Right hindlimb (tissue), 1 donor: ENCODE results near the gene AGAP3.
"Not testable (repeated sequence)": the region's sequence is repeated elsewhere in the genome, so short reads cannot be mapped to it uniquely, and the experiment has no call there.

Source experiments
- DNase-seq: peaks from one replicate; pipeline ENCODE4 v3.0.0-alpha.2; 2018

Gene AGAP3

DNA sequence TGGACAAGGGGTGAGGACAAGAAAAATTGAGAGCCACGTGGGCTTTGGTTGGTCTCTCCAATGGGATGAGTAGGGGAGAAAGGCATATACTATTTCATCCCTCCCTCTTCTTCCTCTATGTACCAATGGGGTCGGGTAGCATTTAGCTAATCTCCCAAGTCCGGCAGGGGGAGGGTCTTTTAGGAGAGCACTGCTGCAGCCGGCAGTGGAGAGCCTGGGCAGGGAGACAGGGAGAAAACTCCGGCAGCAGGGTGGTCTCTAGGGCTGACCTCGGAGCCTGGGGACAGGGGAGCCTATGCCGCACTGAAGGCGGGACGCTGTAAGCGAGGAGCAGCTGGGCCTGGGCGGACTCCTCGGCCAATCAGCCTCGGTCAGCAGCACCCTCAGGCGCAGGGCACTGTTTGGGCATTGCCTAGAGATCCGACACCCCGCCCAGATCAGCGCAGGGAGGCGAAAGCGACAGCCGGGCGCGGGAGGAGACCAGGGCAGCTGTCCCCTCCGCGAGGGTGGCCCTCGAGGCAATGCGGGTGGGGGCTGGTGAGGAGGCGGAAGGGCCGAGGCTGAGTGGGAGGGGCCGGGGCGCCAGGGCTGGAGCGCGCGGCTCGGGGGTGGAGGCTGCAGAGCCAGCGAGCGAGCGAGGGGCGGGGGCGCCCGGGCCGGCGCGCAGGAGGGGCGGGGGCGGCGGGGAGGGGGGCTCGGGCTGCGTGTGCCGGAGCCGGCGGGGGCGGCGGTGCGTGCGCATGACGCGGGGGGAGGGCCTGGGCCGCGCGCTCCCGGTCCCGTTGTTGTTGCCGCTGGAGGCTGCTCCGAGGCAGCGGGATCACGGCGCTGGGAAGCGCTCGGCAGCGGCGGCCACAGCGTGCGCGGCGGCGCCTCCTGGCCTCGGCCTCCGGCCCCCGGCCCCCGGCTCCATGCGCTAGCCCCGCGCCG is at the start of gene AGAP3:
Gene AGAP3, plus strand, starts transcription at position 785 of the 930 bp plus-strand sequence. CDS start 267 bp downstream, outside the sequence.
- DNase-seq, result peak; percentile 94

DNA sequence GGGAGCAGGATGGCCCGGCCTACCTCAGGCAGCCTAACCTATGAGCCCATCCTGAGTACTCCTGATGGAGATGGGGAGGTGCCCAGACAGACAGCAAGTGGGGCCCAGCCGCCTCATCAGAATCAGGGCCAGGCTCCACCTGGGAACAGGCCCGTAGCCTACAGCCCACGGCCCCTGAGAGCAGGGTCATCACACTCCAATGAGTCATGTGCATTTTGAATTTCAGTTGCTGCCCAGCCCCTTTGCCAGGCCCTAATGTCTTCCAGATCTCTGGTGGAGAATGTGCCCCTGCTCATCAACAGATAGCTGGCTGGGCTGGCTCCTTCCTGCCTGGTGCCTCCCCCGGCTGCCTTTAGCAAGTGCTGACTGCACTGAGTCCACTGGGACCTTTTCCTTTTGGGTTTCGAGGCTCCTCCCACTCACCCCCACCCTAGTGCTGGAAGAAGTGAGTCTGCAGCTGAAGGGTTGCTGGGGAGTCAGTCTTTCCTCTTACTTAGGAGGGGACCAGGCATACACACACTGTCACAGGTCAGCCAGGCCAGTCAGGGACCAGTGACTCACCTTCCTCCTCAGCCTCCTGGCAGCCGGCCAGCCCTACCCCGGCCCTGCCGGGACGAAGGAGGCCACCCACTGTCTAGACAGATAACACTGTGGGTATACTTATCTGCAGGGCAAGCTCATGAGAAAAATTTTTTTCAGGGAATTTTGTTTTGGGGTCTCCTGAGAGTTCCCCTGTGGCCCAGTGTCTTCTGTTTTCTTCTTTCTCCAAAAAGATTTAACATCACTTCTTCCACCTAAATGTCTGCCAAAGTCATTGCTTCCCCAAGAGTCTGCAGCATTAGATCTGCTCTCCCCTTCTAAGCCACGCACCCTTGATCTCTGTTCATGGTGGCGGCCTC is 47.1 kb upstream of the AGAP3 start:
- DNase-seq, result no peak

DNA sequence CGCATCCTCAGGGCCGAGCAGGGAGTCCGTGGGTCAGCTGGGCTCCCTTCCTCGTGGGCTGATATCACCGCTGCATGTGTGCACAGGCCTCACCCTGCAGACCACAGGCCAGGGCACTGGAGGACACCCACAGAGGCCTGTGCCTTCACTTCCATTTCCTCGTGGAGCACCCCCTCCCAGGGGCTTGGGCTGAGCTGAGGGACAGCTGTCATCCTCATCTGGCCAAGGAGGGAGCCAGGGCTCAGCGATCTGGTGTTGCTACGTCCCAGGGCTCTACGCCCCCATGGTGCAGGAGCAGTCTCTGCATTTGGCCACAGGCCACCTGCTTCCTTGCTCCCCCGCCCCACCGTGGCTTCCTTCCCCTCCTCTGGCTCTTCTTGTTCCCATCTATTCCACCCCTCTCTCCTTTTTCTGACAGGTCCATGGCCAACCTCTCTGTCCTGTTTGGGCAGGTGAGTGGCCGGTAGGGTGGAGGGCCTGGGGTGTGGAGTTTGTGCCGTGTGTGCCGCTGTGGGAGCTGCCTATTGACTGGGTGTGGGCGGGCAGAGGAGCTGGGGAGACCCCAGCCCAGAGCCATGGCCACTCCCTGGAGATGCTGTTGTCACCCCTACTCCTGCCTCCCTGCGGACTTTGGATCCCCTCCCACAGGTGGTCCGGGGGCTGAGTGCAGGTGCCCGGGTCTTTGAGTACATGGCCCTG is 46.3 kb upstream of the AGAP3 start:
- no peak for DNase-seq

DNA sequence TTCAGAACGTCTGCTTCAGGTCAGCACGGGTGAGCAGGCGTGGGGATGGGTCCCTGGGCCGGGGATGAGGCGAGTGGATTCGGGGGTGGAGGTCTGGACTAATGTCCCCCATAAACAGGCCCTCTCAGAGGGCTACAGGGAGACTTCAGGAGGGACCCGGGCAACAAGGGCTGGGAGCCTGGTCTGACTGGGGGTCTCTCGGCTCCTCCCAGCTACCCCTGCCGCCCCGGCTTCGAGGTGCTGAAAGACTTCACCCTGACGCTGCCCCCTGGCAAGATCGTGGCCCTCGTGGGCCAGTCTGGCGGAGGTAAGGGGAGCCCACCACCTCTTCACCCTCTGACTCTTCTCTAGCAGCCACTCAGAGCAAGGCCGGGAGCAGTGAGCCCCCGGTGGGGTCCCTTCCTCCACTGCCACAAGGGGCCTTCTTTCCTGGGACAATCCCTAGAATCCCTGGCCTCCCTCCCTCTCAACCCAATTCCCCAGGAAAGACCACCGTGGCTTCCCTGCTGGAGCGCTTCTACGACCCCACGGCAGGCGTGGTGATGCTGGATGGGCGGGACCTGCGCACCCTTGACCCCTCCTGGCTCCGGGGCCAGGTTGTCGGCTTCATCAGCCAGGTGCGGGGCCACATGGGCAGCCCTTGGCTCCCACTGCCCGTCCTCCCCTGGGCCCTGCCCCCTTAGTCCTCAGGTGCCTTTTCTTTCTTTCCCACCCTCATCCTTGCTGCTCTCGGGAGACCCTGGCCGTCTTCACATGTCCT is 45.5 kb upstream of the AGAP3 start:
- no peak for DNase-seq

DNA sequence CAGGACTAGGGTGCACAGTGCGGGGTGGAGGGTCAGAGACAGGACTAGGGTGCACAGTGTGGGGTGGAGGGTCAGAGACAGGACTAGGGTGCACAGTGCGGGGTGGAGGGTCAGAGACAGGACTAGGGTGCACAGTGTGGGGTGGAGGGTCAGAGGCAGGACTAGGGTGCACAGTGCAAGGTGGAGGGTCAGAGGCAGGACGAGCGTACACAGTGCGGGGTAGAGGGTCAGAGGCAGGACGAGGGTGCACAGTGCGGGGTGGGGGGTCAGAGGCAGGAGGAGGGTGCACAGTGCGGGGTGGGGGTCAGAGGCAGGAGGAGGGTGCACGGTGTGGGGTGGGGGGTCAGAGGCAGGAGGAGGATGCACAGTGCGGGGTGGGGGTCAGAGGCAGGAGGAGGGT is 42.8 kb upstream of the AGAP3 start:
- not testable (repeated sequence) for DNase-seq

DNA sequence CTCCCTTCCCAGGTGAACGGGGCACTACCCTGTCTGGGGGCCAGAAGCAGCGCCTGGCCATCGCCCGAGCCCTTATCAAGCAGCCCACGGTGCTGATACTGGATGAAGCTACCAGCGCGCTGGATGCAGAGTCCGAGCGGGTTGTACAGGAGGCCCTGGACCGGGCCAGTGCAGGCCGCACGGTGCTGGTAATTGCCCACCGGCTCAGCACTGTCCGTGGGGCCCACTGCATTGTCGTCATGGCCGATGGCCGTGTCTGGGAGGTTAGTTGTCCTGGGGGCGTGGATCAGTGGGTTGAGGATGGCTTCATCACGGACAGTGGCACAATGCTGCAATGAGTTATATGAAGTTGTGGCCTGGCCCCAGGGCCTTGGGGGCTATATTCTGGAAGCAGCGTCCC is 42.3 kb upstream of the AGAP3 start:
- DNase-seq, result no peak

DNA sequence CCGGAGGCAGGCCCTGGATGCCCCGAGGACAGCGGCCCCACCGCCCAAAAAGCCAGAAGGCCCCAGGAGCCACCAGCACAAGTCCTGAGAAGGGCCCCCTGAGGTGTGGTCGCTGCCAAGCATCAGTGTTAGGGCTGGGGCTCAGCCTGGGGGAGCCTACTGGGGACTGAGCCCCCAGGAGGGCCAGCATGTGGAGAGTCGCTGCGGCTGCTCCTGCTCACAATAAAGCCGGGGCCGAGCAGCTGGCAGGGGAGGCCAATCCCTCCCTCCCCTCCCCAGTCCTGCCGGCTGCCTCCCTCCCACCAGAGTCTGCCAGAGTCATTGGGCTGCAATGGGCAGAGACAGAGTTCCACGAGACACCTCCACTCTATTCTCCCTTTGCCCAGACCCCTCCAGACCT is 41.0 kb upstream of the AGAP3 start:
- DNase-seq, result no peak

DNA sequence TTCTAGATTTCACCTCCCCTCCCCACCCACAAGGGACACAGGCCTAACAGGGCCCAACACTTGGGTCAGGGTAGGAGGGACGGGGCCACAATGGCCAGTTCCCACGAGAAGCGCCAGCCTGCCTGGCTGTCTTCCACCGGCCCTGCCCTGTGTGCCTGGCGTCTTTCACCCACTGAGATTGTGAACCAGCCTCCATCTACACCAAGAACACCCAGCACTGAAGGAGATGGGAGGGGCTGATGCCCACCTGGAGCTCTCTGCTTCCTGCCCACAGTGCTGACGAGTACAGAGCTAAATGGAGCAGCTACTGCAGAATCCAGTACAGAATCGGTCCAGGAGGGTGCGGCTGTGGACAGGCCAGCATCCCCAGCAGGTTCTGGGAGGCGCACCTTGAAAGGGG is 40.3 kb upstream of the AGAP3 start:
- DNase-seq, result no peak

DNA sequence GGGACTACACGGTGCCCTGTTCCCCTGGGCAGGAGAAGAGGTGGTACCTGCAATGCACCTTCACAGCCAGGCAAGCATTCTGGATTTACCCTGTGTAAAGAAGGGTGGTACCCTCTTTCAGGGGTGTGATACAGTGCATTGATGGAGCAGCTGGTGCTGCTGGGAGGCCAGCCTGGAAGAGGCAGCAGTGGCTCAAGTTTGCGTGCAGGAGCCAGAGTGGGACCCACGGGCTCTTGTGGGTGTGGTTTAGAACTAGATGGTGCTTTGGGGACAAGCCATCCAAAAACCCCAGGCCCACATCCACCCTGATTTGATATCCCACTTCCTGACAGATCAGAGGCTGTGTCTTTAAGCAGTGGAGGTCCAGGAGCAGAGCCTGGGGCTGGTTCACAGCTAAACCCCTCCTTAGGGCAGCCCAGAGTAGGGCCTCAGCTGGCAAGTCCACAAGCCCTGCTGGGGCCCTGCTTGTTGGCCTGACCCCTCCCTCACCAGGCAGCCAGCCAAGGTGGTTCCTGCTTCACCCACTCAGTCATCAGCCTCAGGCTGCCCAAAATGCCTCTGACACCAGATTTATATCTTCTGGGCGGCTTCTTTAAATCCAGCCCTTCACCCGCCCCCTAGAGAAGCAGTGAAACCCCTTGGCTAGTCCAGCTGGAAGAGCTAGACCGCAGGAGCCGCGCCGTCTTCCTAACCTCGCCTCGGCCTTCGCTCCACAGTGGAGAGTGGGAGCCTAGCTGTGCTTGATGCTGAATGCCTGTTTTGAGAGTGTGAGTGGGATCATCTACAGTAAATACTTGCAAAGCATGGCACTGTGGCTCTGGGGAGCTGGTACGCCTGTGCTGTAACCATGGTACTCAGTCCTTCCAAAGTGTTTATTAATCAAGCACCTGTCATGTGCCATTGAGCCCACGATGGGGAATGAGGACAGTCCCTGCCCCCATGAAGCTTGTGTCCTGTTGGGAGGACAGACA is 39.4 kb upstream of the AGAP3 start:
- peak; percentile 85 for DNase-seq

DNA sequence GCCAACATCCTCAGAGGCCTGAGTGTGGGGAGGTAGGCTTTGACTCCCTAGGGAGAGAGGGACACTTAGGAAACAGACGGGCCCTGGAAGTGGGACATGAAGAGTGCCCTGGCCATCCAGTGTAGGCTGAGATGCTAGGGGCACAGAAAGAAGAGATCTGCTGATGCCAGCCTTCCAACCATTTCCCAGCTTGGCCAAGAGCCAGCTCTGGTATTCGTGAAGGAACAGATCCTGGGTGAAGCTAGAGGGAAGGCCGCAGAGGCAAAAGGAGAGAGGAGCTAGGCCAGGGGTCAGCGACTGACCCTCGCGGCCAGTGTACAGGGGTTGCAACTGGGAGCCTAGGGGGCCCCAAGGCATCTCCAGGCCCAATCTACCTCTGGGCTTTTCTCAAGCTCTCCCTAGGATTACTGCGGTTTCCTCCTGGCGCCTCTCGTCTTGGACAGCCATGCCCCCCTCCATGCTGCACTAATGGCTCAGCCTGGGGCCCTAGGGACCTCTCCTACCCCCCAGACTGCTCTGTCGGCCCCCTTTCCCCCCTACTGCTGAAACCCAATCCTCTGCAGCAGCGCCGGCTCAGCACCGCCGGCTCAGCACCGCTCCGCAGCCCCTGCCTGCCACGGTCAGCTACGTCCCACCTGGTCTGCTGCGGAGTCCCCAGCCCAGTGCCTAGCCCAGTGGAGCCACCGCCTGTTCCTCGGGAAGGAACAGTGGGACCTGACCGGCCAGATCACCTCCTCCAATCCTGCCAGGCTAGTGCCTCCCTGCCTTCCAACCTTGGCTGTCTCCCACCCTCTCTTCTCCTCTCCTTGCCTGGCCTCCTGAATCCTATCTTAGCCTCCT is 38.1 kb upstream of the AGAP3 start, which contains the start of gene ASIC3:
Gene ASIC3, plus strand, starts transcription at position 556 of the 840 bp plus-strand sequence. CDS start 355 bp downstream, outside the sequence.
- no peak for DNase-seq

DNA sequence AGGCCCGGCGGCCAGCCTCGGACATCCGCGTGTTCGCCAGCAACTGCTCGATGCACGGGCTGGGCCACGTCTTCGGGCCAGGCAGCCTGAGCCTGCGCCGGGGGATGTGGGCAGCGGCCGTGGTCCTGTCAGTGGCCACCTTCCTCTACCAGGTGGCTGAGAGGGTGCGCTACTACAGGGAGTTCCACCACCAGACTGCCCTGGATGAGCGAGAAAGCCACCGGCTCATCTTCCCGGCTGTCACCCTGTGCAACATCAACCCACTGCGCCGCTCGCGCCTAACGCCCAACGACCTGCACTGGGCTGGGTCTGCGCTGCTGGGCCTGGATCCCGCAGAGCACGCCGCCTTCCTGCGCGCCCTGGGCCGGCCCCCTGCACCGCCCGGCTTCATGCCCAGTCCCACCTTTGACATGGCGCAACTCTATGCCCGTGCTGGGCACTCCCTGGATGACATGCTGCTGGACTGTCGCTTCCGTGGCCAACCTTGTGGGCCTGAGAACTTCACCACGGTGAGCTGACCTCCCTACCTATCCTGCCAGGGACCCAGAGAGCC is 37.3 kb upstream of the AGAP3 start:
- DNase-seq, result no peak

DNA sequence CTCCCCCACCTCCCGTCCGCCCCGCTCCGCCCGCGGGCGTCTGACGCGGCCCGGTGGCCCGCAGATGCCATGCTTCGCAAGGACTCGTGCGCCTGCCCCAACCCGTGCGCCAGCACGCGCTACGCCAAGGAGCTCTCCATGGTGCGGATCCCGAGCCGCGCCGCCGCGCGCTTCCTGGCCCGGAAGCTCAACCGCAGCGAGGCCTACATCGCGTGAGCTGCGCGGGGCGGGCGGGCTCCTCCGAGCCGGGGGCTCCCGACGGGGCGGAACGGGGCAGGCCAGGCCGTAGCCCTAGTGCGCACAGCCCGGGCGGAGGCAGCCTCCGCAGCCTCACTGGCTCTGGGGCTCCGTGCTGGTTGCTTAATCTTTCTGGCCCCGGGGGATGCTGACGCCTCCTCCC is 35.2 kb upstream of the AGAP3 start:
- peak; percentile 80 for DNase-seq

DNA sequence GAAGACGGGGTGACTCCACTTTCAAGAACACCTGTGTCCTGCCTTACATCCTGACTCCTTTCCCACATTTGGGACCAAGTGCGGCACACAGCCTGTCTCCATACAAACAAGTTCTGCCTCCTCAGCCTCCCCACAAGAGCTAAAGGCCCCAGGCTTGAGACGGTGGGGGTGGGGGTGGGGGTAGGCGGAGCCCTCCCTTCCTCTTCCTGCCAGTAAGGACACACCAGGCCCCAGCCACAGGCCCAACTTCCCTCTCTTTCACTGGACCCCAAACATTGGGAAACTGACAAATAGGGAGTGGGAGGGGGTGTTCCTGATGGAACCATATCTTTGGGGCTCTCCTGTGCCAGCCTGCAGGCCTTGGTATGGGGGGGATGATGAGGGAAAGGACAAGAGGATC is 33.2 kb upstream of the AGAP3 start:
- no peak for DNase-seq

DNA sequence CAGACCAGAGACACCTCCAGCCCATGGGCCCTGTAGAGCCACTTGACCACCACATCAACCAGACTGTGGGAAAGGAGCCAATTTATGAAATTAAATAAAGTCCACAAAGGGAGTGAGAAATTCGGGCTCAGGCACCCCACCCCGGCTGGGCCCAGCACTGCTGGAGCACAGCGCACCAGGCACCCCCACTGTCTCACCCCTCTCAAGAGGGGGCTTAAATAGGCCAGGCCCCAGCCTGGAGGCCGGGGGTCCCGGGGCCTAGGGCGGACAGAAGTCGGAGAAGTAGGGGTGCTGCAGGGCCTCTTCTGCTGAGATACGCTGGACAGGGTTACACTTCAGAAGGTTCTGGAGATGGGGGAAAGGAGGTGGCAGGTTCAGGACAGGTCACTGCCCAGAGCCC is 32.5 kb upstream of the AGAP3 start:
- DNase-seq, result no peak

DNA sequence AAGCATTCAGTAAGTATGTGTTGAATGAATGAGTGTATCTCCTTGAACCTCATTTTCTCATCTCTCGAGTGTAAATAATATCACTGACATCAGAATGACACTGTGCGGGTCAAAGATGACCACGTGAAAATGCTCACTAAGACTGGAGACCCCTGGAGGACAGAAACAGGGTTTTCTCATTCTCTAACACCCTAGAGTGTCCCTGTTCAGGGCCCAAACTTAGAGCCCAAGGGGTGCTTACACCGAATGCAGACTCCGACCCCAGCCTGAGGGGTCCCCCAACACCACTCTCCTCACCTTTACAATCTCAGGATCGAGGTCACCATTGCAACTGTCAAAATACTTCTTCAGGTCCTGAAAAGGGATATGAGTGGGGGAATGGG is 30.0 kb upstream of the AGAP3 start:
- no peak for DNase-seq

DNA sequence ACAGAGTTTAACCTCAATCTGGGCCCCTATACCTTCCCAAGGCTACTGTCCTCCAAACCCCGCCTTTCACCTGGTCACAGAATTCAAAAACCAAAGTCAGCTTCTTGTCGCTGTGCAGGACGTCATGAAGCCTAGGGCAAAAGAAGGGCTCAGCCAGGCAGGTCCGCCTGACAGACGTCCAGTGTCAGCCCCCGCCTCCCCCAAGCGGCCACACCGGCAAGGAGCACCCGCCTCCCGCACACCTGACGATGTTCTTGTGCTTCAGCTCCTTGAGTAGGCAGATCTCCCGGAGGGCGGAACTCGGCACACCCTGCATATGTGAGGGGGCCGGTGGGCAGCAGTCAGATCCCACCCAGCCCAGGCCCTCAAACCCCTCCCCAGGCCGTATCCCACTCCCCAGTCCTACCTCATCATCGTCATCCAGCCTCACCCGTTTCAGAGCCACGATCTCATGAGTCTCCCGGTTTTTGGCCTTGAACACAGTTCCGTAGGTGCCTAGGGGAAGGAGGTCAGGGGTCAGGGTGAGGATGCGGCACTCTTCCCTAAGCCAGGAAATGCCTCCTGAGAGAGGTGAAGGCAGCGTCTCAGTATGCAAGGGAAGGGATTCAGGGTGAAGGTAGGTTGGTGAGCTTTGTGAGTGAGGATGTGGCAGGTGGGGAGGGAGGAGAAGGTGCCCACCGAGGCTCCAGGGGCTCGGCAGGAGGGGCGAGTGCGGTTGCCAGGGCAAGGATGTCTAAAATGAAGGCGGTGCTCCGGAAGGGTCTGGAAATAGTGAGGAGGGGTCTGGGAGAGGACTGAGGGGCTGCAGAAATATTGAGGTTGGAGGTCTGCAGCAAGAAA is 29.4 kb upstream of the AGAP3 start:
- DNase-seq, result no peak

DNA sequence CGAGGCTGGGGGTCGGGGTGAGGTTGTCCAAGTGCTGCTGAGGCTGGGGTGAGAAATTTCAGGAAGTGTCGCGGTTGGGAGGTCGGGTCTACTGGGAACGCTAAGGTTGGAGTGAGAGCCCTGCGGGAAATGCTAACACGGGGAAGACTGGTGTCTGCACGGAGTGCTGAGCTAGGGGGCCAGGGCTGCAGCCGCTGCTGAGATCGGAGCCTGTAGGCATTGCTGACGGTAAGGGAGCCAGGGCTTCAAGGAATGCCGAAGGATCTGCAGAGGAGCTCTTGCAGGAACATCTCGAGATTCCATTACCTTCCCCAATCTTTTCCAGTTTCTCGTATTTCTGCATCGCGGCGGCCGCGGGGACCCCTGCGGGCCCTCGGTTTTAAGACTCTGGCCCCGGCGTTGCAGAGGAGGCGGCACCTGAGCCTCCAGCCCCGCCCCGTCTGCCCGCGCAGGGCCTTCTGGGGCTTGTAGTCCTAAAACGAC is 28.7 kb upstream of the AGAP3 start, which contains the start of gene CDK5:
Gene CDK5, minus strand, starts transcription at position 392 of the 483 bp plus-strand sequence. Its CDS starts 49 bp downstream, at position 343.
- DNase-seq, result no peak
